Endometrial microvascular endothelial cells (primary cell): ENCODE results near the gene KCNMA1. TPM values are rescaled to one million over a fixed set of nuclear protein-coding genes. Genes with fewer than 3 reads are reported as not detected.

ENCODE experiments used
- in situ Hi-C: cut with HindIII; loops from 2 replicates; pipeline ENCODE4 v1.10.0; 2017; ENCODE audit warnings: low sequenced_read_pairs, low pct_unique_long_range_greater_than_20kb; ENCODE audit errors: inconsistent ontology term
- total RNA-seq: library from RNA; depleted of rRNA; stranded (reverse); fragments of >200 nt; gene quantifications from one replicate; pipeline ENCODE4 v1.2.3, GENCODE V29; 2015; ENCODE audit errors: inconsistent ontology term

Gene KCNMA1
- total RNA-seq, 1 donor from 2014 or later: 0.09 TPM

- in situ Hi-C loops: no loop called here
Measured at GRCh38 chr10:77244746-77245145, 392.9 kb downstream of the KCNMA1 start.

GRCh38 chr10:77244286-77244685 lies 393.3 kb downstream of the KCNMA1 start:
- in situ Hi-C loops: no loop called here

- in situ Hi-C loops: no loop called here
Measured at GRCh38 chr10:77241350-77241725, 396.3 kb downstream of the KCNMA1 start.

GRCh38 chr10:77240706-77241349 lies 396.8 kb downstream of the KCNMA1 start:
- in situ Hi-C loops: no loop called here

- in situ Hi-C loops: no loop called here
Measured at GRCh38 chr10:77240041-77240652, 397.5 kb downstream of the KCNMA1 start.

- in situ Hi-C loops: no loop called here
Measured at GRCh38 chr10:77237120-77237519, 400.5 kb downstream of the KCNMA1 start.

GRCh38 chr10:77236700-77237099 lies 400.9 kb downstream of the KCNMA1 start:
- in situ Hi-C loops: no loop called here

- in situ Hi-C loops: no loop called here
Measured at GRCh38 chr10:77236029-77236428, 401.6 kb downstream of the KCNMA1 start.

- in situ Hi-C loops: no loop called here
Measured at GRCh38 chr10:77234599-77234998, 403.0 kb downstream of the KCNMA1 start.

- in situ Hi-C loops: no loop called here
Measured at GRCh38 chr10:77233466-77233865, 404.1 kb downstream of the KCNMA1 start.

- in situ Hi-C loops: no loop called here
Measured at GRCh38 chr10:77231884-77232610, 405.6 kb downstream of the KCNMA1 start.

- in situ Hi-C loops: no loop called here
Measured at GRCh38 chr10:77231375-77231774, 406.2 kb downstream of the KCNMA1 start.

- in situ Hi-C loops: no loop called here
Measured at GRCh38 chr10:77230194-77230593, 407.4 kb downstream of the KCNMA1 start.

- in situ Hi-C loops: no loop called here
Measured at GRCh38 chr10:77229704-77230103, 407.9 kb downstream of the KCNMA1 start.

- in situ Hi-C loops: no loop called here
Measured at GRCh38 chr10:77228559-77228958, 409.0 kb downstream of the KCNMA1 start.

GRCh38 chr10:77226853-77227565 lies 410.6 kb downstream of the KCNMA1 start:
- in situ Hi-C loops: no loop called here

GRCh38 chr10:77226452-77226851 lies 411.2 kb downstream of the KCNMA1 start:
- in situ Hi-C loops: no loop called here

GRCh38 chr10:77226020-77226419 lies 411.6 kb downstream of the KCNMA1 start:
- in situ Hi-C loops: no loop called here

- in situ Hi-C loops: no loop called here
Measured at GRCh38 chr10:77223526-77224460, 413.8 kb downstream of the KCNMA1 start.
